ENCODE measurements around the gene MKRN1.
"Not testable (repeated sequence)": the region's sequence is repeated elsewhere in the genome, so short reads cannot be mapped to it uniquely, and the experiment has no call there.

The MKRN1 gene

GRCh38 chr7:140433396-140433795 is 45.9 kb downstream of the MKRN1 start:
- no peak for DNase-seq

- DNase-seq = no peak
These were observed 53.2 kb downstream of the MKRN1 start for GRCh38 chr7:140426130-140426529.

GRCh38 chr7:140425718-140426117 is 53.6 kb downstream of the MKRN1 start:
- no peak for DNase-seq

- no peak for DNase-seq
These were observed 55.8 kb downstream of the MKRN1 start for GRCh38 chr7:140423501-140423900.

- DNase-seq = no peak
These were observed 57.8 kb downstream of the MKRN1 start for GRCh38 chr7:140421521-140421920.

- no peak for DNase-seq
These were observed 60.7 kb downstream of the MKRN1 start for GRCh38 chr7:140418653-140419052.

GRCh38 chr7:140418156-140418472 is 61.2 kb downstream of the MKRN1 start:
- DNase-seq = not testable (repeated sequence)

- no peak for DNase-seq
These were observed 61.7 kb downstream of the MKRN1 start for GRCh38 chr7:140417456-140418155.

- no peak for DNase-seq
These were observed 62.7 kb downstream of the MKRN1 start for GRCh38 chr7:140416560-140416959.

GRCh38 chr7:140415816-140416215 is 63.5 kb downstream of the MKRN1 start:
- DNase-seq = not testable (repeated sequence)

GRCh38 chr7:140415361-140415760 is 63.9 kb downstream of the MKRN1 start:
- no peak for DNase-seq

GRCh38 chr7:140404565-140405065 is 74.7 kb downstream of the MKRN1 start:
- DNase-seq = peak; percentile 6 to 68

- no peak for DNase-seq
These were observed 75.3 kb downstream of the MKRN1 start, which contains the start of gene RAB19 for GRCh38 chr7:140403878-140404564. TSS of gene RAB19 (plus strand) at chr7:140404058. CDS start at chr7:140407647, 3,589 bp downstream.
